Endothelial cell of umbilical vein (primary cell): ENCODE results near the gene GIMAP1. TPM values are rescaled to one million over a fixed set of nuclear protein-coding genes. Genes with fewer than 3 reads are reported as not detected.

Source experiments
- BruUV-seq: library from RNA; stranded (reverse); fragments of 400-500 nt; replicated peaks from 2 replicates; lab custom pipeline; 2021; lab: Mats Ljungman, UMichigan
- CTCF ChIA-PET: fragments of 300-600, 350-600 bp; sonication (Branson Sonifier 250); formaldehyde crosslinking; loops from one replicate; lab custom pipeline; 2021; ENCODE audit warnings: antibody characterized with exemption, inconsistent platforms; lab: Charles Lee
- POLR2A ChIA-PET: fragments of 300-600, 350-600 bp; sonication (Branson Sonifier 250); formaldehyde crosslinking; loops from one replicate; lab custom pipeline; 2021; ENCODE audit warnings: antibody characterized with exemption, inconsistent platforms; lab: Charles Lee
- DNase-seq: peaks from one replicate; pipeline ENCODE4 v3.0.0-alpha.2; 2011; ENCODE audit warnings: low read depth, low spot score
- FAIRE-seq: peaks from 2 replicates; lab custom pipeline; 2011; peaks lifted over from hg19 to GRCh38; lab: Jason Lieb, UNC
- H2AFZ ChIP-seq: 2 replicates; pipeline ENCODE4 v1.6.0; 2012; ENCODE audit warnings: low read depth, low read length, control low read depth, inconsistent platforms
- H3K27ac ChIP-seq: 2 replicates; pipeline ENCODE4 v1.5.1; 2011; ENCODE audit warnings: low read depth, mild to moderate bottlenecking, control low read depth, low read length, moderate library complexity; ENCODE audit not compliant: insufficient read depth
- H3K27me3 ChIP-seq, 2 experiments: 2 replicates each; pipeline versions ENCODE4 v1.6.0 to v1.6.1; 2011; ENCODE audit warnings: low read length in 2 of 2, mixed read lengths in 1 of 2; ENCODE audit not compliant: control insufficient read depth in 2 of 2, insufficient read depth in 2 of 2
- H3K36me3 ChIP-seq, 2 experiments: 2 replicates in 1 of 2; 3 replicates in 1 of 2; pipeline ENCODE4 v1.5.1; 2011; ENCODE audit warnings: low read length in 2 of 2, mild to moderate bottlenecking in 1 of 2, moderate library complexity in 1 of 2; ENCODE audit not compliant: control insufficient read depth in 2 of 2, insufficient read depth in 2 of 2; ENCODE audit errors: extremely low read depth in 1 of 2
- H3K4me1 ChIP-seq: 3 replicates; pipeline ENCODE4 v1.5.1; 2011; ENCODE audit warnings: mild to moderate bottlenecking, low read length; ENCODE audit not compliant: control insufficient read depth, insufficient read depth; ENCODE audit errors: extremely low read depth
- H3K4me2 ChIP-seq: 2 replicates; pipeline ENCODE4 v1.6.1; 2011; ENCODE audit warnings: low read length, control low read depth, mixed read lengths; ENCODE audit not compliant: insufficient read depth
- H3K4me3 ChIP-seq, 3 experiments: fragments of 200-600 bp in 1 of 3; sonication (generic), shearing (Covaris generic) in 1 of 3; replicated peaks in 1 of 3; 2 replicates each; pipeline ENCODE4 v1.5.1; 2011 to 2016; ENCODE audit warnings: control low read depth in 3 of 3, low read length in 3 of 3, mild to moderate bottlenecking in 2 of 3, inconsistent platforms in 1 of 3, low read depth in 1 of 3, moderate library complexity in 1 of 3; ENCODE audit not compliant: insufficient read depth in 1 of 3
- H3K79me2 ChIP-seq: 2 replicates; pipeline ENCODE4 v1.6.0; 2012; ENCODE audit warnings: low read length, inconsistent platforms; ENCODE audit not compliant: control insufficient read depth, insufficient read depth
- H3K9ac ChIP-seq: replicated peaks from 2 replicates; pipeline ENCODE3; 2011; ENCODE audit warnings: low read length, control low read depth; ENCODE audit not compliant: insufficient read depth; ENCODE audit errors: extremely low read depth
- H3K9me1 ChIP-seq: replicated peaks from 3 replicates; pipeline ENCODE4 v1.6.0; 2011; ENCODE audit warnings: mild to moderate bottlenecking, low read length; ENCODE audit not compliant: control insufficient read depth, insufficient read depth; ENCODE audit errors: extremely low read depth
- H3K9me3 ChIP-seq: replicated peaks from 2 replicates; pipeline ENCODE4 v1.5.1; 2012; ENCODE audit warnings: low read length, inconsistent platforms; ENCODE audit not compliant: control insufficient read depth, insufficient read depth
- H4K20me1 ChIP-seq: replicated peaks from 2 replicates; pipeline ENCODE3; 2011; ENCODE audit warnings: mild to moderate bottlenecking, low read length; ENCODE audit not compliant: control insufficient read depth, insufficient read depth; ENCODE audit errors: extremely low read depth
- EZH2 ChIP-seq: IDR thresholded peaks from 2 replicates; pipeline ENCODE4 v1.6.1; 2012; ENCODE audit warnings: borderline replicate concordance, low read depth, mild to moderate bottlenecking, moderate library complexity, low read length, inconsistent platforms; ENCODE audit not compliant: severe bottlenecking
- FOS ChIP-seq: IDR thresholded peaks from 2 replicates; pipeline ENCODE4 v1.6.1; 2011; ENCODE audit warnings: mild to moderate bottlenecking, low read length, moderate library complexity, borderline replicate concordance; ENCODE audit not compliant: insufficient read depth
- GATA2 ChIP-seq: IDR thresholded peaks from 2 replicates; pipeline ENCODE4 v1.7.0; 2011; ENCODE audit warnings: low read depth, mild to moderate bottlenecking, moderate library complexity, mixed read lengths, low read length; ENCODE audit not compliant: insufficient read length, insufficient read depth
- JUN ChIP-seq: IDR thresholded peaks from 2 replicates; pipeline ENCODE4 v1.6.1; 2011; ENCODE audit warnings: borderline replicate concordance, low read depth; ENCODE audit not compliant: insufficient read length, insufficient read depth
- MYC ChIP-seq: IDR thresholded peaks from one replicate; pipeline ENCODE4 v1.6.1; 2011; ENCODE audit warnings: mild to moderate bottlenecking, low read depth, low read length
- POLR2A ChIP-seq: IDR thresholded peaks from 2 replicates; pipeline ENCODE4 v1.6.1; 2012; ENCODE audit warnings: low read depth, mild to moderate bottlenecking, control low read depth, low read length
- POLR2AphosphoS5 ChIP-seq: IDR thresholded peaks from 2 replicates; pipeline ENCODE4 v1.6.1; 2012; ENCODE audit warnings: low read depth, mild to moderate bottlenecking, control low read depth, low read length, moderate library complexity; ENCODE audit not compliant: insufficient read depth
- dilution Hi-C: fragments of 300-500 bp; cut with MboI; formaldehyde crosslinking; loops from one replicate; pipeline ENCODE4 v1.15.0; 2019; ENCODE audit warnings: low sequenced_read_pairs; ENCODE audit not compliant: extremely low pct_ligation_motif_present
- intact Hi-C: fragments of 100-400 bp; cut with micrococcal nuclease; formaldehyde crosslinking; loops from one replicate; pipeline ENCODE4 v1.10.0; 2022
- polyA plus RNA-seq, 4 experiments: library from polyadenylated mRNA; depleted of rRNA in 3 of 4; stranded (reverse) in 3 of 4; unstranded in 1 of 4; fragments of >200 nt; gene quantifications; 2 replicates each; pipeline versions ENCODE4 v1.2.1 to v1.2.3, GENCODE V29; 2011 to 2012; ENCODE audit warnings: missing spikeins in 1 of 4
- total RNA-seq: library from RNA; stranded (reverse); gene quantifications from 2 replicates; pipeline ENCODE4 v1.2.3, GENCODE V29; 2021
- TF ChIP-seq, protein P1 (sequence below): IDR thresholded peaks from 2 replicates; pipeline ENCODE4 v1.6.1; 2011; ENCODE audit not compliant: insufficient read depth, insufficient read length
- TF ChIP-seq, protein P2 (sequence below), 2 donors: IDR thresholded peaks; 1 replicate in 1 of 2; 2 replicates in 1 of 2; pipeline ENCODE4 v1.5.1; 2011; ENCODE audit warnings: low read length in 2 of 2, mild to moderate bottlenecking in 2 of 2, moderate library complexity in 2 of 2, control low read depth in 1 of 2, inconsistent platforms in 1 of 2, low read depth in 1 of 2; ENCODE audit not compliant: insufficient read depth in 1 of 2; ENCODE audit errors: extremely low read depth in 1 of 2

GIMAP1 gene
- total and polyA plus RNA-seq, 2 donors (not counting 3 experiments of a cell fraction or from before 2014, with no cell fraction given) = 10.0 to 11.9 TPM

DNA sequence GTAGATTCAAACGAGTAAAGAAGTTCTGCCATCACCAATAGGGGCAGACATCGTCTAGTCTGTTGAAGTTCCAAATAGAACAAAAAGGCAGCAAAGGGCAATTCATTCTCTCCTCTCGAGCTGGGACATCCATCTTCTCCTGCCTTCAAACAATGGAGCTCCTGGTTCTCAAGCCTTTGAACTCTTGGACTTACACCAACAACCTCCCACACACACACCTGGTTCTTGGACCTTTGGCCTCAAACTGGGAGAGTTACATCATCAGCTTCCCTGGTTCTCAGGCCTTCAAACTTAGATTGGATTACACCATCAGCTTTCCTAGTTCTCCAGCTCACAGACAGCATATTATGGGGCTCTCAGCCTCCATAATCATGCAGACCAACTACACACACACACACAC, 11.0 kb downstream of the GIMAP1 start:
- TF ChIP-seq POLR2A = no peak
- no peak for TF ChIP-seq POLR2AphosphoS5
- TF ChIP-seq FOS = no peak
- TF ChIP-seq EZH2 = no peak
- no peak for TF ChIP-seq JUN
- TF ChIP-seq, protein P1, sequence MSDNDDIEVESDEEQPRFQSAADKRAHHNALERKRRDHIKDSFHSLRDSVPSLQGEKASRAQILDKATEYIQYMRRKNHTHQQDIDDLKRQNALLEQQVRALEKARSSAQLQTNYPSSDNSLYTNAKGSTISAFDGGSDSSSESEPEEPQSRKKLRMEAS = no peak
- TF ChIP-seq, protein P2, sequence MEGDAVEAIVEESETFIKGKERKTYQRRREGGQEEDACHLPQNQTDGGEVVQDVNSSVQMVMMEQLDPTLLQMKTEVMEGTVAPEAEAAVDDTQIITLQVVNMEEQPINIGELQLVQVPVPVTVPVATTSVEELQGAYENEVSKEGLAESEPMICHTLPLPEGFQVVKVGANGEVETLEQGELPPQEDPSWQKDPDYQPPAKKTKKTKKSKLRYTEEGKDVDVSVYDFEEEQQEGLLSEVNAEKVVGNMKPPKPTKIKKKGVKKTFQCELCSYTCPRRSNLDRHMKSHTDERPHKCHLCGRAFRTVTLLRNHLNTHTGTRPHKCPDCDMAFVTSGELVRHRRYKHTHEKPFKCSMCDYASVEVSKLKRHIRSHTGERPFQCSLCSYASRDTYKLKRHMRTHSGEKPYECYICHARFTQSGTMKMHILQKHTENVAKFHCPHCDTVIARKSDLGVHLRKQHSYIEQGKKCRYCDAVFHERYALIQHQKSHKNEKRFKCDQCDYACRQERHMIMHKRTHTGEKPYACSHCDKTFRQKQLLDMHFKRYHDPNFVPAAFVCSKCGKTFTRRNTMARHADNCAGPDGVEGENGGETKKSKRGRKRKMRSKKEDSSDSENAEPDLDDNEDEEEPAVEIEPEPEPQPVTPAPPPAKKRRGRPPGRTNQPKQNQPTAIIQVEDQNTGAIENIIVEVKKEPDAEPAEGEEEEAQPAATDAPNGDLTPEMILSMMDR (IDR thresholded peaks at IDR 0.05; ENCODE audit: extremely low read depth in 1 of 2, insufficient read depth in 1 of 2, low read depth in 1 of 2, low read length in 2 of 2) = no peak
- TF ChIP-seq GATA2 = no peak
- no peak for TF ChIP-seq MYC
- no peak for FAIRE-seq
- Histone ChIP-seq H3K4me1 (peaks cover under 1% of the 10 kb centered on the region), H3K79me2 (no peaks in the 10 kb centered on the region), H3K9me1 (no peaks in the 10 kb centered on the region), H3K27ac (no peak overlapping the region), H3K36me3 (peaks cover 0 to 6% of the 10 kb centered on the region in 2 experiments), H3K4me3 (no peak overlapping the region), H3K9me3 (no peaks in the 10 kb centered on the region), H4K20me1 (no peaks in the 10 kb centered on the region), H2AFZ (no peak overlapping the region), H3K4me2 (no peak overlapping the region), H3K27me3 (no peaks in the 10 kb centered on the region), H3K9ac (no peak overlapping the region)
- no TSS peak for BruUV-seq
- CTCF ChIA-PET = interaction anchor here (0.6 to 2.1 kb wide), 3 partner anchors 10 to 174 kb away, joined by 3 to 8 read pairs (median 3); no protein-coding TSS in a partner anchor
- intact Hi-C loops = no loop called here
- DNase-seq = no peak
- dilution Hi-C loops = no loop called here
- POLR2A ChIA-PET = no interaction called here
